HG03103 (cell line): ENCODE data around the gene SLC9A9.

Experiments
- ATAC-seq: cut with Tn5 transposase; IDR thresholded peaks from one replicate; pipeline ENCODE4 v1.9.1; 2021; ENCODE audit warnings: low read depth; ENCODE audit not compliant: unreplicated experiment

The SLC9A9 gene

GRCh38 chr3:143479727-143480126 is 368.5 kb downstream of the SLC9A9 start:
- ATAC-seq = no peak

- ATAC-seq = no peak
Observed at GRCh38 chr3:143478115-143478693, 370.1 kb downstream of the SLC9A9 start.

GRCh38 chr3:143476965-143477640 is 371.2 kb downstream of the SLC9A9 start:
- ATAC-seq = no peak

GRCh38 chr3:143475981-143476380 is 372.3 kb downstream of the SLC9A9 start:
- ATAC-seq = no peak

- no peak for ATAC-seq
Observed at GRCh38 chr3:143472731-143473523, 375.3 kb downstream of the SLC9A9 start.

- no peak for ATAC-seq
Observed at GRCh38 chr3:143471705-143472104, 376.6 kb downstream of the SLC9A9 start.

GRCh38 chr3:143469159-143469558 is 379.1 kb downstream of the SLC9A9 start:
- ATAC-seq = no peak

GRCh38 chr3:143465666-143466065 is 382.6 kb downstream of the SLC9A9 start:
- ATAC-seq = no peak

- no peak for ATAC-seq
Observed at GRCh38 chr3:143464850-143465249, 383.4 kb downstream of the SLC9A9 start.

- ATAC-seq = no peak
Observed at GRCh38 chr3:143455480-143455879, 392.8 kb downstream of the SLC9A9 start.

GRCh38 chr3:143450632-143451031 is 397.6 kb downstream of the SLC9A9 start:
- ATAC-seq = no peak

- no peak for ATAC-seq
Observed at GRCh38 chr3:143447491-143447890, 400.8 kb downstream of the SLC9A9 start.

- ATAC-seq = peak; percentile 52
Observed at GRCh38 chr3:143445118-143445517, 403.1 kb downstream of the SLC9A9 start.

- no peak for ATAC-seq
Observed at GRCh38 chr3:143443851-143444331, 404.4 kb downstream of the SLC9A9 start.

GRCh38 chr3:143442814-143443447 is 405.3 kb downstream of the SLC9A9 start:
- no peak for ATAC-seq

GRCh38 chr3:143441516-143442171 is 406.6 kb downstream of the SLC9A9 start:
- ATAC-seq = no peak

- no peak for ATAC-seq
Observed at GRCh38 chr3:143439817-143440216, 408.5 kb downstream of the SLC9A9 start.

GRCh38 chr3:143437405-143437804 is 410.9 kb downstream of the SLC9A9 start:
- no peak for ATAC-seq

- no peak for ATAC-seq
Observed at GRCh38 chr3:143436231-143436930, 411.9 kb downstream of the SLC9A9 start.
